CD14-positive monocyte (primary cell): ENCODE measurements around the gene CNTNAP2. TPM values are rescaled to one million over a fixed set of nuclear protein-coding genes. Genes with fewer than 3 reads are reported as not detected.

Source experiments
- DNase-seq, 3 donors: peaks; one replicate each; pipeline ENCODE4 v3.0.0-alpha.2; 2011 to 2022
- H2AFZ ChIP-seq: 2 replicates; pipeline ENCODE4 v1.6.0; 2012; ENCODE audit warnings: mild to moderate bottlenecking, low read depth, low read length, inconsistent platforms; ENCODE audit not compliant: insufficient read depth, poor library complexity, severe bottlenecking
- H3K27ac ChIP-seq, 2 donors: 1 replicate in 1 of 2; 2 replicates in 1 of 2; pipeline ENCODE4 v1.5.1; 2012 to 2013; ENCODE audit warnings: low read length in 2 of 2, control low read depth in 1 of 2, inconsistent platforms in 1 of 2, low read depth in 1 of 2, mild to moderate bottlenecking in 1 of 2
- H3K27me3 ChIP-seq, 2 donors: one replicate each; pipeline versions ENCODE4 v1.6.0 to v1.6.1; 2011 to 2013; ENCODE audit warnings: low read length in 2 of 2; ENCODE audit not compliant: control insufficient read depth in 2 of 2, insufficient read depth in 2 of 2
- H3K36me3 ChIP-seq, 2 donors: replicated peaks in 1 of 2; 1 replicate in 1 of 2; 2 replicates in 1 of 2; pipeline versions ENCODE4 v1.5.1 to v1.6.1; 2012 to 2013; ENCODE audit warnings: low read length in 2 of 2, control low read depth in 1 of 2, inconsistent platforms in 1 of 2, mild to moderate bottlenecking in 1 of 2; ENCODE audit not compliant: insufficient read depth in 2 of 2, control insufficient read depth in 1 of 2
- H3K4me1 ChIP-seq, 2 donors: 1 replicate in 1 of 2; 2 replicates in 1 of 2; pipeline versions ENCODE4 v1.5.1 to v1.6.1; 2012 to 2013; ENCODE audit warnings: low read length in 2 of 2, control low read depth in 1 of 2, inconsistent platforms in 1 of 2, mild to moderate bottlenecking in 1 of 2, moderate library complexity in 1 of 2; ENCODE audit not compliant: insufficient read depth in 2 of 2, control insufficient read depth in 1 of 2
- H3K4me2 ChIP-seq: replicated peaks from 2 replicates; pipeline ENCODE3; 2012; ENCODE audit warnings: low read length, moderate library complexity, mild to moderate bottlenecking; ENCODE audit not compliant: poor library complexity, severe bottlenecking; ENCODE audit errors: extremely low read depth
- H3K4me3 ChIP-seq, 3 experiments: fragments of 200-600 bp in 1 of 3; sonication (generic) in 1 of 3; replicated peaks in 1 of 3; 1 replicate in 2 of 3; 2 replicates in 1 of 3; pipeline ENCODE4 v1.5.1; 2011 to 2013; ENCODE audit warnings: low read length in 3 of 3, mild to moderate bottlenecking in 3 of 3, control low read depth in 2 of 3, low read depth in 2 of 3, inconsistent platforms in 1 of 3, moderate library complexity in 1 of 3
- H3K79me2 ChIP-seq: 2 replicates; pipeline ENCODE4 v1.6.0; 2012; ENCODE audit warnings: mild to moderate bottlenecking, control low read depth, inconsistent platforms, low read length, moderate library complexity; ENCODE audit not compliant: insufficient read depth
- H3K9ac ChIP-seq: 2 replicates; pipeline ENCODE4 v1.6.0; 2017; ENCODE audit warnings: low read length, mild to moderate bottlenecking; ENCODE audit not compliant: insufficient read depth, poor library complexity, severe bottlenecking
- H3K9me3 ChIP-seq, 2 donors: replicated peaks in 1 of 2; 1 replicate in 1 of 2; 2 replicates in 1 of 2; pipeline versions ENCODE4 v1.5.1 to v1.6.1; 2012 to 2013; ENCODE audit warnings: low read length in 2 of 2, control low read depth in 1 of 2; ENCODE audit not compliant: control insufficient read depth in 1 of 2, insufficient read depth in 1 of 2
- H4K20me1 ChIP-seq: 2 replicates; pipeline ENCODE4 v1.6.0; 2012; ENCODE audit warnings: mild to moderate bottlenecking, low read length, control low read depth, moderate library complexity; ENCODE audit not compliant: insufficient read depth
- H3K27ac Mint-ChIP-seq, 7 donors: one replicate each; pipeline ENCODE4 v1.8.0; 2020; ENCODE audit warnings: mild to moderate bottlenecking in 7 of 7, mixed read lengths in 7 of 7, moderate library complexity in 6 of 7, inconsistent platforms in 2 of 7
- H3K27me3 Mint-ChIP-seq, 3 donors: one replicate each; pipeline ENCODE4 v1.8.0; 2021 to 2022; ENCODE audit warnings: low read depth in 3 of 3, mild to moderate bottlenecking in 3 of 3, mixed read lengths in 3 of 3, moderate library complexity in 3 of 3, inconsistent platforms in 1 of 3
- H3K36me3 Mint-ChIP-seq, 2 donors: one replicate each; pipeline ENCODE4 v1.8.0; 2020; ENCODE audit warnings: mixed read lengths in 2 of 2, inconsistent platforms in 1 of 2, mild to moderate bottlenecking in 1 of 2
- H3K4me1 Mint-ChIP-seq: one replicate; pipeline ENCODE4 v1.8.0; 2020; ENCODE audit warnings: mild to moderate bottlenecking, mixed read lengths
- H3K4me3 Mint-ChIP-seq, 2 donors: one replicate each; pipeline ENCODE4 v1.8.0; 2020; ENCODE audit warnings: mild to moderate bottlenecking in 2 of 2, mixed read lengths in 2 of 2, moderate library complexity in 1 of 2
- H3K9me3 Mint-ChIP-seq, 7 donors: one replicate each; pipeline ENCODE4 v1.8.0; 2020 to 2022; ENCODE audit warnings: mixed read lengths in 7 of 7, mild to moderate bottlenecking in 6 of 7, moderate library complexity in 6 of 7, inconsistent platforms in 2 of 7
- WGBS: methylation state at CpG from one replicate; pipeline ENCODE4 v1.1.5; 2013; ENCODE audit warnings: missing lambda C conversion rate; ENCODE audit not compliant: insufficient coverage; 5-methylcytosine and 5-hydroxymethylcytosine counted together
- intact Hi-C, 2 donors: fragments of 100-400 bp; cut with micrococcal nuclease; formaldehyde crosslinking; loops; one replicate each; pipeline versions ENCODE4 v1.15.0 to v1.15.1; 2023
- polyA plus RNA-seq, 3 donors: library from polyadenylated mRNA; depleted of rRNA in 1 of 3; unstranded in 2 of 3; stranded (reverse) in 1 of 3; fragments of 300-500 nt in 2 of 3; fragments of >200 nt in 1 of 3; fragmentation: Illumina TruSeq in 2 of 3; gene quantifications; 1 replicate in 2 of 3; 2 replicates in 1 of 3; pipeline ENCODE4 v1.2.3, GENCODE V29; 2012 to 2021
- TF ChIP-seq, protein P1 (sequence below): fragments of 200-600 bp; IDR thresholded peaks from one replicate; pipeline ENCODE4 v1.8.0; 2022; ENCODE audit warnings: antibody characterized with exemption, mild to moderate bottlenecking

Gene CNTNAP2
- polyA plus RNA-seq, 3 donors, result 0.01 TPM; not detected in 2

DNA sequence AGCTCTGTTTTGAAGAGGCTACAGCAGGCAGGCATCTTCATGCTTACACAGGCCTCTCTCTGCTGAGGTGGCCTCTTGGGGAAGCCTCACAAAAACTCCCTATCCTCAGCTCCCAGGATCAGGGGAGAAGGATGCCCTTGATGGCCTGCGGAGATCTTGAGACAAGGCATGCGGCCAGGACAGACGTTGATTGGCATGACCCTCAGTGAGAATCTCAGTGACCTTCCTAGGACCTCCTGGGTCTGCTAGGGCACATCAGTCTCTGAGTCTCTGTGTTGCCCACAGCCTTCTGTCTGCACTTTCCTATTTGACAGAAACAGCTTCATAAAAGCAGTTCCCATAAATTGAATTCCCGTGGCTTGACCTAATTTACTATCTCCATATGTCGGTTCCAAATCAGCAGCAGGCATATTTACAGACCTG lies 1468.2 kb downstream of the CNTNAP2 start:
- Histone ChIP-seq H4K20me1 (no peaks in the 10 kb centered on the region), H3K27ac (no peak overlapping the region), H2AFZ (no peak overlapping the region), H3K79me2 (no peaks in the 10 kb centered on the region), H3K4me3 (no peak overlapping the region), H3K4me2 (no peak overlapping the region), H3K27me3 (no peaks in the 10 kb centered on the region), H3K4me1 (no peaks in the 10 kb centered on the region), H3K9me3 (no peaks in the 10 kb centered on the region), H3K36me3 (no peaks in the 10 kb centered on the region), H3K9ac (no peak overlapping the region)
- no peaks in the 10 kb centered on the region for H3K4me1 Mint-ChIP-seq
- H3K4me3 Mint-ChIP-seq, result no peak overlapping the region
- H3K36me3 Mint-ChIP-seq, result no peaks in the 10 kb centered on the region
- H3K27me3 Mint-ChIP-seq, result peaks cover 0 to 1% (median 0%) of the 10 kb centered on the region in 3 donors
- H3K9me3 Mint-ChIP-seq, result peaks cover 0 to 3% (median 2%) of the 10 kb centered on the region in 7 donors
- no peak for DNase-seq
- intact Hi-C loops, result no loop called here
- H3K27ac Mint-ChIP-seq, result no peak overlapping the region
- TF ChIP-seq, protein P1, sequence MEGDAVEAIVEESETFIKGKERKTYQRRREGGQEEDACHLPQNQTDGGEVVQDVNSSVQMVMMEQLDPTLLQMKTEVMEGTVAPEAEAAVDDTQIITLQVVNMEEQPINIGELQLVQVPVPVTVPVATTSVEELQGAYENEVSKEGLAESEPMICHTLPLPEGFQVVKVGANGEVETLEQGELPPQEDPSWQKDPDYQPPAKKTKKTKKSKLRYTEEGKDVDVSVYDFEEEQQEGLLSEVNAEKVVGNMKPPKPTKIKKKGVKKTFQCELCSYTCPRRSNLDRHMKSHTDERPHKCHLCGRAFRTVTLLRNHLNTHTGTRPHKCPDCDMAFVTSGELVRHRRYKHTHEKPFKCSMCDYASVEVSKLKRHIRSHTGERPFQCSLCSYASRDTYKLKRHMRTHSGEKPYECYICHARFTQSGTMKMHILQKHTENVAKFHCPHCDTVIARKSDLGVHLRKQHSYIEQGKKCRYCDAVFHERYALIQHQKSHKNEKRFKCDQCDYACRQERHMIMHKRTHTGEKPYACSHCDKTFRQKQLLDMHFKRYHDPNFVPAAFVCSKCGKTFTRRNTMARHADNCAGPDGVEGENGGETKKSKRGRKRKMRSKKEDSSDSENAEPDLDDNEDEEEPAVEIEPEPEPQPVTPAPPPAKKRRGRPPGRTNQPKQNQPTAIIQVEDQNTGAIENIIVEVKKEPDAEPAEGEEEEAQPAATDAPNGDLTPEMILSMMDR, result no peak
- 90% methylated on average over 4 of the region's 5 CpGs for WGBS

GRCh38 chr7:147586110-147586509 lies 1469.5 kb downstream of the CNTNAP2 start:
- no peaks in the 10 kb centered on the region for H3K79me2 ChIP-seq
- no peaks in the 10 kb centered on the region for H3K27me3 ChIP-seq
- H3K4me1 ChIP-seq, result no peaks in the 10 kb centered on the region
- peaks cover 0 to 5% (median 2%) of the 10 kb centered on the region in 7 donors for H3K9me3 Mint-ChIP-seq
- H3K9ac ChIP-seq, result no peak overlapping the region
- H4K20me1 ChIP-seq, result no peaks in the 10 kb centered on the region
- TF ChIP-seq, protein P1, result no peak
- no peak overlapping the region for H3K4me3 ChIP-seq
- intact Hi-C loops, result no loop called here
- no peak overlapping the region for H3K27ac ChIP-seq
- no peak overlapping the region for H3K4me3 Mint-ChIP-seq
- H3K27ac Mint-ChIP-seq, result no peak overlapping the region
- H3K4me2 ChIP-seq, result no peak overlapping the region
- peaks cover 0 to 1% (median 0%) of the 10 kb centered on the region in 3 donors for H3K27me3 Mint-ChIP-seq
- H2AFZ ChIP-seq, result no peak overlapping the region
- no peaks in the 10 kb centered on the region for H3K36me3 ChIP-seq
- WGBS, result 29% methylated on average over 1 of the region's 1 CpG
- no peaks in the 10 kb centered on the region for H3K9me3 ChIP-seq
- H3K4me1 Mint-ChIP-seq, result no peaks in the 10 kb centered on the region
- no peak for DNase-seq
- no peaks in the 10 kb centered on the region for H3K36me3 Mint-ChIP-seq
